Psoas muscle (tissue), 8 donors: Measurements from ENCODE around the gene TPRN. TPM values are rescaled to one million over a fixed set of nuclear protein-coding genes. Genes with fewer than 3 reads are reported as not detected.

Experiments
- ATAC-seq, 4 donors: fragments of 200-7000 bp; cut with Tn5 transposase; one replicate each; pipeline ENCODE4 v1.9.1; 2020; ENCODE audit warnings: moderate library complexity in 3 of 4, mild to moderate bottlenecking in 2 of 4
- DNase-seq, 2 donors: peaks; one replicate each; pipeline ENCODE4 v3.0.0-alpha.2; 2020
- H3K27ac ChIP-seq: fragments of 200-600 bp; one replicate; pipeline ENCODE4 v1.8.0; 2022
- H3K27me3 ChIP-seq, 3 donors: fragments of 200-600 bp in 1 of 3; one replicate each; pipeline versions ENCODE4 v1.6.1 to v1.8.0; 2013 to 2022; ENCODE audit warnings: low read length in 2 of 3, mild to moderate bottlenecking in 2 of 3, moderate library complexity in 1 of 3; ENCODE audit not compliant: insufficient read depth in 3 of 3
- H3K36me3 ChIP-seq, 2 donors: fragments of 200-600 bp in 1 of 2; one replicate each; pipeline versions ENCODE4 v1.6.1 to v1.8.0; 2013 to 2022; ENCODE audit warnings: low read depth in 1 of 2, mild to moderate bottlenecking in 1 of 2, moderate library complexity in 1 of 2; ENCODE audit not compliant: insufficient read depth in 1 of 2
- H3K4me1 ChIP-seq: fragments of 200-600 bp; one replicate; pipeline ENCODE4 v1.8.0; 2022
- H3K4me3 ChIP-seq: fragments of 200-600 bp; one replicate; pipeline ENCODE4 v1.8.0; 2022; ENCODE audit warnings: mild to moderate bottlenecking
- H3K9me3 ChIP-seq: fragments of 200-600 bp; one replicate; pipeline ENCODE4 v1.8.0; 2022
- WGBS, 3 donors: extraction: QIAGEN DNeasy Blood & Tissue Kit; methylation state at CpG; one replicate each; pipeline versions ENCODE4 v1.1.6 to v1.1.7; 2013; 5-methylcytosine and 5-hydroxymethylcytosine counted together
- intact Hi-C, 2 donors: fragments of 100-400 bp; cut with DNase I; formaldehyde crosslinking; loops; one replicate each; pipeline versions ENCODE4 v1.11.0 to v1.14.2; 2022
- polyA plus RNA-seq, 3 donors: library from polyadenylated mRNA; stranded (reverse); fragments of 200-250 nt; gene quantifications; one replicate each; pipeline ENCODE4 v1.2.3, GENCODE V29; 2013
- total RNA-seq, 4 donors: library from RNA; stranded (reverse); fragmentation: NEBNext Ultra II Directional in 2 of 4; extraction: Animal tissue kit (Norgen Biotek cat#: 25700) in 2 of 4; gene quantifications; one replicate each; pipeline versions ENCODE4 v1.2.1 to v1.2.4, GENCODE V29; 2021 to 2023
- TF ChIP-seq, protein P1 (sequence below): fragments of 200-600 bp; IDR thresholded peaks from one replicate; pipeline ENCODE4 v1.8.0; 2022; ENCODE audit warnings: antibody characterized with exemption
- donor health status: healthy with polysubstance abuse.
- donor health status: DM: no; HTN: no; CAD: no; lungs with moderate emphysema.
- donor health status: Bipolar disorder and iron deficiency.
- donor health status: healthy.
- donor health status: DM: yes; HTN: yes; CAD: no.
- donor health status: DM: no; HTN: no; CAD: no.
- donor health status: DM: no; HTN: no; CAD: no.
- donor health status: DM: yes; HTN: yes; CAD: no.

The TPRN gene
- total and polyA plus RNA-seq, 7 donors: 3.6 to 11.3 (median 8.6) TPM

DNA sequence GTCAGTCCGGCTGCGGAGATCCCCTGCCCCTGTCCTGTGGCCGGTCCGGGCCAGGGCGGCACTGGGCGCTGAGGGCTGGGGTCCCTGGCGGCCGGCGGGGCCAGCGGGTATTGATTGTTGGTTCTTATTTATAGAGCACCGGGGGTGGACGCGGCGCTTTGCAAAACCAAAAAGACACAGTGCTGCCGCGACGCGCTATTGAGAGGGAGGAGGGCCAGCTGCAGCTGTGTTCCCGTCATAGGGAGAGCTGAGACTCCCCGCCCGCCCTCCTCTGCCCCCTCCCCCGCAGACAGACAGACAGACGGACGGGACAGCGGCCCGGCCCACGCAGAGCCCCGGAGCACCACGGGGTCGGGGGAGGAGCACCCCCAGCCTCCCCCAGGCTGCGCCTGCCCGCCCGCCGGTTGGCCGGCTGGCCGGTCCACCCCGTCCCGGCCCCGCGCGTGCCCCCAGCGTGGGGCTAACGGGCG lies 33.2 kb downstream of the TPRN start:
- no peak for ATAC-seq
- WGBS, 3 donors: 20 to 35% (median 28%) methylated on average over 19 to 44 of the region's 44 CpGs

GRCh38 chr9:137166380-137167229 lies 33.9 kb downstream of the TPRN start:
- Histone ChIP-seq H3K27ac (no peak overlapping the region), H3K4me3 (no peak overlapping the region), H3K4me1 (peaks cover 29% of the 10 kb centered on the region), H3K36me3 (no peaks in the 10 kb centered on the region), H3K9me3 (no peaks in the 10 kb centered on the region), H3K27me3 (peaks cover 0 to 97% (median 47%) of the 10 kb centered on the region in 3 donors)
- TF ChIP-seq, protein P1, sequence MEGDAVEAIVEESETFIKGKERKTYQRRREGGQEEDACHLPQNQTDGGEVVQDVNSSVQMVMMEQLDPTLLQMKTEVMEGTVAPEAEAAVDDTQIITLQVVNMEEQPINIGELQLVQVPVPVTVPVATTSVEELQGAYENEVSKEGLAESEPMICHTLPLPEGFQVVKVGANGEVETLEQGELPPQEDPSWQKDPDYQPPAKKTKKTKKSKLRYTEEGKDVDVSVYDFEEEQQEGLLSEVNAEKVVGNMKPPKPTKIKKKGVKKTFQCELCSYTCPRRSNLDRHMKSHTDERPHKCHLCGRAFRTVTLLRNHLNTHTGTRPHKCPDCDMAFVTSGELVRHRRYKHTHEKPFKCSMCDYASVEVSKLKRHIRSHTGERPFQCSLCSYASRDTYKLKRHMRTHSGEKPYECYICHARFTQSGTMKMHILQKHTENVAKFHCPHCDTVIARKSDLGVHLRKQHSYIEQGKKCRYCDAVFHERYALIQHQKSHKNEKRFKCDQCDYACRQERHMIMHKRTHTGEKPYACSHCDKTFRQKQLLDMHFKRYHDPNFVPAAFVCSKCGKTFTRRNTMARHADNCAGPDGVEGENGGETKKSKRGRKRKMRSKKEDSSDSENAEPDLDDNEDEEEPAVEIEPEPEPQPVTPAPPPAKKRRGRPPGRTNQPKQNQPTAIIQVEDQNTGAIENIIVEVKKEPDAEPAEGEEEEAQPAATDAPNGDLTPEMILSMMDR: no peak
- DNase-seq: no peak
- intact Hi-C loops: no loop called here
- WGBS, 3 donors: 53 to 64% (median 57%) methylated on average over 19 to 22 of the region's 22 CpGs
- ATAC-seq: no peak

More for the DNA sequence above, 33.2 kb downstream of the TPRN start:
- Histone ChIP-seq H3K27ac (no peak overlapping the region), H3K9me3 (no peaks in the 10 kb centered on the region), H3K4me1 (peaks cover 29% of the 10 kb centered on the region), H3K36me3 (no peaks in the 10 kb centered on the region), H3K4me3 (no peak overlapping the region), H3K27me3 (peaks cover 0 to 90% (median 47%) of the 10 kb centered on the region in 3 donors)
- TF ChIP-seq, protein P1: no peak
- intact Hi-C loops: no loop called here
- DNase-seq: no peak

DNA sequence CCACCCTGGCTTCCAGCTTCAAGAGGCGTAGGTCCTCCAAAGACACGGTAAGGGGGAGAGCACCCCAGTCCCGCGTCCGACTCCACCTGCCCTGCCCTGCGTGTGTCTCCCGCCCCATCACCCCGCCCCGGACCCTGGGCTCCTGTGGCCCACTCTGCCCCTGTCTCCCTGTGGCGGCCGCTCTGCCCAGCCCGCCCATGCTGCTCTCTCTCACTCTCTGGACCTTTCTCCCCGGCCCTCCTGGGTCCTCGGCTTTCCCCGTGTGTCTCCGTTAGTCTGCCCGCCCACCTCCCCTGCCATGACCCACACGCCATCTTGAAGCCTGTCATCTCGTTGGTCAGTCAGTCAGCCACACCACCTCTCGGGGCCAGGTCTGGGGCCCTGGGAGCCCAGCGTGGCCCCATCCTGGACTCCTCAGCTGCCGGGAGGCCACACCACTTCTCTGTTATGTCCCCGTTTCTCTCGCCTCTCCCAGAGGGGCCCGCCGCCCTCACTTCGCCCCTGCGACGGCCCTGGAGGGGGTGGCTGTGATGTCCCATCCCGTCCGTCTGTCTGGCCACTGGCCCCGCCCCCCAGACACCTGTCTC lies 35.2 kb downstream of the TPRN start:
- TF ChIP-seq, protein P1: no peak
- no peaks in the 10 kb centered on the region for H3K9me3 ChIP-seq
- H3K4me3 ChIP-seq: no peak overlapping the region
- DNase-seq (no peak), ATAC-seq (no peak)
- H3K27me3 ChIP-seq: peaks cover 0 to 95% (median 54%) of the 10 kb centered on the region in 3 donors
- intact Hi-C loops: no loop called here
- 71 to 78% (median 76%) methylated on average over 25 to 32 of the region's 32 CpGs for WGBS, 3 donors
- H3K4me1 ChIP-seq: peaks cover 29% of the 10 kb centered on the region
- H3K27ac ChIP-seq: no peak overlapping the region
- H3K36me3 ChIP-seq: no peaks in the 10 kb centered on the region

- Histone ChIP-seq H3K27me3 (peaks cover 0 to 95% (median 58%) of the 10 kb centered on the region in 3 donors), H3K4me1 (peaks cover 25% of the 10 kb centered on the region), H3K36me3 (no peaks in the 10 kb centered on the region), H3K9me3 (no peaks in the 10 kb centered on the region), H3K27ac (no peak overlapping the region), H3K4me3 (no peak overlapping the region)
- DNase-seq (no peak), ATAC-seq (no peak)
- WGBS, 3 donors: 53 to 55% (median 54%) methylated on average over 30 to 34 of the region's 34 CpGs
- intact Hi-C loops: no loop called here
- TF ChIP-seq, protein P1: no peak
These were observed 35.9 kb downstream of the TPRN start for GRCh38 chr9:137164370-137165249.
